ENCODE data around the gene MOXD1.

The MOXD1 gene

DNA sequence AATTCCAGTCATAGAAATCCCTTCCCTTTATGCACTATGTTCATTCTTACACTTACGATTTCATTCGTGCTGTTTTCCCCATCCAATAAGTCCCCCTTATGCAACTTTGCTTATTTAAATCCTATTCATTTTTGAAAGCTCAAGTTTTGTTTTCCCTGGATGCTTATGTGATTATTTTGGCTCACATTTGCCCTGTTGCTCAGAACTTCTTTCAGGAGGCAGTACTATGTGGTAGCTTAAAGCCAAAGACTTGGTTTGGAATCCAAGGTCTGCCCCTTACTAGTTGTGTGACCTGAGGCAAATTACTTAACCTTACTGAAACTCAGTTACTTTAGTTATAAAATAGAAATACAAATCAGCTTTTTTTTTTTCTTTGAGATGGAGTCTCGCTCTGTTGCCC is 59.6 kb downstream of the MOXD1 start:
- TF ChIP-seq, protein P1, sequence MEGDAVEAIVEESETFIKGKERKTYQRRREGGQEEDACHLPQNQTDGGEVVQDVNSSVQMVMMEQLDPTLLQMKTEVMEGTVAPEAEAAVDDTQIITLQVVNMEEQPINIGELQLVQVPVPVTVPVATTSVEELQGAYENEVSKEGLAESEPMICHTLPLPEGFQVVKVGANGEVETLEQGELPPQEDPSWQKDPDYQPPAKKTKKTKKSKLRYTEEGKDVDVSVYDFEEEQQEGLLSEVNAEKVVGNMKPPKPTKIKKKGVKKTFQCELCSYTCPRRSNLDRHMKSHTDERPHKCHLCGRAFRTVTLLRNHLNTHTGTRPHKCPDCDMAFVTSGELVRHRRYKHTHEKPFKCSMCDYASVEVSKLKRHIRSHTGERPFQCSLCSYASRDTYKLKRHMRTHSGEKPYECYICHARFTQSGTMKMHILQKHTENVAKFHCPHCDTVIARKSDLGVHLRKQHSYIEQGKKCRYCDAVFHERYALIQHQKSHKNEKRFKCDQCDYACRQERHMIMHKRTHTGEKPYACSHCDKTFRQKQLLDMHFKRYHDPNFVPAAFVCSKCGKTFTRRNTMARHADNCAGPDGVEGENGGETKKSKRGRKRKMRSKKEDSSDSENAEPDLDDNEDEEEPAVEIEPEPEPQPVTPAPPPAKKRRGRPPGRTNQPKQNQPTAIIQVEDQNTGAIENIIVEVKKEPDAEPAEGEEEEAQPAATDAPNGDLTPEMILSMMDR (IDR thresholded peaks at IDR 0.05; ENCODE audit: borderline replicate concordance, control extremely low read depth, extremely low read depth, insufficient read depth, missing control alignments), result no peak
- in situ Hi-C loops (cut with MboI; ENCODE audit: low sequenced_read_pairs, unreplicated experiment), result no loop called here
- no peak for DNase-seq (ENCODE audit: low spot score)

GRCh38 chr6:132334521-132334885 is 66.8 kb downstream of the MOXD1 start:
- TF ChIP-seq, protein P1 (IDR thresholded peaks at IDR 0.05; ENCODE audit: borderline replicate concordance, control extremely low read depth, extremely low read depth, insufficient read depth, missing control alignments), result no peak
- DNase-seq (ENCODE audit: low spot score), result no peak
- in situ Hi-C loops (cut with MboI; ENCODE audit: low sequenced_read_pairs, unreplicated experiment), result no loop called here

DNA sequence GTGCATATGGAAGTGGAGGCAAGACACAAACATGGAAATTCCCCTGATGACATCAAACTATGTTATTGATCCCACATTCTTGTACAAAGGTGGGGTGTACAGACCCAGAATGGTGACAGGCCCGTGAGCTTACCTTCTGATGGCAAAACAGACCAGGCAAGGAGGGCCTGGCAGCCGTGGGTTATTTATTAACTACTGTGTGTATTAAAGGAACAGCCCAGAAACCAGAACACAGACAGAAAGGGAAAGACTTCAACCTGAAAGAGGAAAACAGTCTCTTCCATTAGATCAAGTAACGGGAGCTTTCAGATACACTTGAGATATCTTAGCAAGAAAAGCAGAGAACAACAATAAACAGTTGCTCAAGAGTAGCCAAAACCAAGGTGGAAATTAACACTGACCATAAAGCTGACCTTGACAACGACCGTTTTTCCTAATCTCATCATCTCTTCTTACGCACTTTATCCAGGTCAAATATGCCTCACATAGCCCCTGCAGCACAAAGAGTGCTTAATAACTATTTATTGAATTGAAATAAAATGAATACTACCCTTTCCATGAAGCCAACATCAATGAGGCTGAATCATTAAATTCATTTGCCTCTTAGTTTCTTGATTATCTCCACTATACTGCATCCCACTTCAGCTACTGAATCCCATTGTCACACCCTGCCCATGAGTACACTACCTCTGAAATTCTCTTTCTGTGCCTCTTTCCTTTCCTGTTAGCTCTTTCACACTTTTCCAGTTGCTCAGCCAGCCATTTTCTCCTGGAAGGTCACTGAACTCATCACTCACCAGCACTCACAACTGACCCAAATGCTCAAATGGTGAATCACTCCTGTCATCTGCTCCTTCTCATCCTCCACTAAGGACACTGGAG is 67.4 kb downstream of the MOXD1 start:
- in situ Hi-C loops (cut with MboI; ENCODE audit: low sequenced_read_pairs, unreplicated experiment), result no loop called here
- TF ChIP-seq, protein P1 (IDR thresholded peaks at IDR 0.05; ENCODE audit: borderline replicate concordance, control extremely low read depth, extremely low read depth, insufficient read depth, missing control alignments), result no peak

GRCh38 chr6:132330759-132331158 is 70.5 kb downstream of the MOXD1 start:
- TF ChIP-seq, protein P1 (IDR thresholded peaks at IDR 0.05; ENCODE audit: borderline replicate concordance, control extremely low read depth, extremely low read depth, insufficient read depth, missing control alignments), result no peak
- DNase-seq (ENCODE audit: low spot score), result no peak
- in situ Hi-C loops (cut with MboI; ENCODE audit: low sequenced_read_pairs, unreplicated experiment), result no loop called here

More for the DNA sequence above, 67.4 kb downstream of the MOXD1 start:
- no peak for DNase-seq (ENCODE audit: low spot score)

DNA sequence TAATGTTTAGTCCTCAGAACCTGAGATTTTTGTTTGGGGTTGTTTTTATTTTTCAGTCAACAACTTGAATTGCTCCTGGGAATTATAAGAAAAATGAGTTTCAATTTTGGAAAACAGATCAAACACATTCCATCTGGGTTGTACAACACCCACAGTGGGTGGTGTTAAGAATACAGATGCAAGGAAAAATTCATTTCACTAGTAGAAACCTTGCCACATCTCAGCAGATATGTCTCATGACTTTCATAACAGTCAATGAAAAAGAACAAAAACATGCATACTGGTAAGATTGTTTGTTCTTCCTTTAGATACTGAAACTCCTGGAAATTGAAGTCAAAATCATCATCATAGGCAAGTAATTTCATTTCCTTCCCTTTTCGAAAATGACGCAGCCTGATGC is 78.9 kb downstream of the MOXD1 start:
- TF ChIP-seq, protein P1 (IDR thresholded peaks at IDR 0.05; ENCODE audit: borderline replicate concordance, control extremely low read depth, extremely low read depth, insufficient read depth, missing control alignments), result no peak
- no peak for DNase-seq (ENCODE audit: low spot score)
- in situ Hi-C loops (cut with MboI; ENCODE audit: low sequenced_read_pairs, unreplicated experiment), result no loop called here

DNA sequence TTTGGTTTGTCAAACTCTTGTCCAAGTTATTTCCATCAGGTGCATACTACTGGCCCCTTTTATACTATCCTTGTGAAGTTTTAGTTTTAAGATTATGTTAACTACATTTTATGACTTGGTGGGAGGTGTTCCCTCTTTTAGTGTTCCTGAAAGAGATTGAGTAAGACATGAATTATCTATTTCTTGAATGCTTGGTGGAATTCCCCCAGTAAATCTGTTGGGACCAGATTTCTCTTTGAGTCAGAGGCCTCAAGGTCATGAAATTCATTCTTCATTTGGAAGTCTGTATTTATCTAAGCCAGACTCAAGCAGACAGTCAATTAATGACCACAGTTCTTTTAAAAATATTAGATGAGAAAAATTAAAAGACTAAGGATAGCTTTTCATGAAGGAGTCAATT is 81.3 kb downstream of the MOXD1 start:
- DNase-seq (ENCODE audit: low spot score), result no peak
- in situ Hi-C loops (cut with MboI; ENCODE audit: low sequenced_read_pairs, unreplicated experiment), result no loop called here
- TF ChIP-seq, protein P1 (IDR thresholded peaks at IDR 0.05; ENCODE audit: borderline replicate concordance, control extremely low read depth, extremely low read depth, insufficient read depth, missing control alignments), result no peak
